Adrenal gland (tissue), 12 donors: ENCODE measurements around the gene SOX18. TPM values are rescaled to one million over a fixed set of nuclear protein-coding genes. Genes with fewer than 3 reads are reported as not detected.

Experiments used
- DNase-seq, 7 donors: peaks; one replicate each; pipeline ENCODE4 v3.0.0-alpha.2; 2019 to 2020
- H3K27ac ChIP-seq, 5 donors: fragments of 200-600 bp; sonication (generic) in 4 of 5; 1 replicate in 3 of 5; 2 replicates in 2 of 5; pipeline versions ENCODE4 v1.5.1 to v1.8.0; 2016 to 2020; ENCODE audit warnings: mild to moderate bottlenecking in 1 of 5
- H3K27me3 ChIP-seq: fragments of 200-600 bp; 2 replicates; pipeline ENCODE4 v1.8.0; 2021
- H3K36me3 ChIP-seq, 2 donors: fragments of 200-600 bp; replicated peaks in 1 of 2; 1 replicate in 1 of 2; 2 replicates in 1 of 2; pipeline versions ENCODE4 v1.5.1 to v1.8.0; 2018 to 2022
- H3K4me1 ChIP-seq, 2 donors: fragments of 200-600 bp; replicated peaks in 1 of 2; 1 replicate in 1 of 2; 2 replicates in 1 of 2; pipeline versions ENCODE4 v1.5.1 to v1.8.0; 2018 to 2021
- H3K4me3 ChIP-seq, 4 donors: fragments of 200-600 bp; sonication (generic) in 3 of 4; one replicate each; pipeline ENCODE4 v1.5.1; 2016 to 2018
- H3K9me3 ChIP-seq, 3 donors: fragments of 200-600 bp; sonication (generic) in 1 of 3; replicated peaks in 1 of 3; 1 replicate in 2 of 3; 2 replicates in 1 of 3; pipeline versions ENCODE4 v1.5.1 to v1.8.0; 2016 to 2021
- POLR2A ChIP-seq, 2 donors: fragments of 450-650 bp; IDR thresholded peaks; one replicate each; pipeline ENCODE4 v1.6.1; 2017; ENCODE audit warnings: antibody characterized with exemption in 2 of 2, mild to moderate bottlenecking in 2 of 2, moderate library complexity in 1 of 2
- WGBS, 4 donors: extraction: QIAGEN DNeasy Blood & Tissue Kit in 2 of 4; methylation state at CpG; one replicate each; pipeline versions ENCODE4 v1.1.5 to v1.1.7; 2013 to 2017; 5-methylcytosine and 5-hydroxymethylcytosine counted together
- intact Hi-C, 2 donors: fragments of 100-400 bp; cut with DNase I; formaldehyde crosslinking; loops; one replicate each; pipeline versions ENCODE4 v1.14.1 to v1.15.0; 2022 to 2023
- polyA plus RNA-seq, 3 donors: library from polyadenylated mRNA; stranded (reverse); fragments of 200-250 nt in 2 of 3; fragments of 350-450 nt in 1 of 3; fragmentation: Illumina TruSeq in 1 of 3; extraction: RNeasy Lipid Tissue Mini Kit (QIAGEN cat#74804) in 1 of 3; gene quantifications; one replicate each; pipeline ENCODE4 v1.2.3, GENCODE V29; 2013 to 2014
- total RNA-seq, 9 donors: library from RNA; depleted of rRNA in 4 of 9; stranded (reverse); fragments of >200 nt in 4 of 9; fragments of 120-200 nt in 1 of 9; fragmentation: NEBNext Ultra II Directional in 1 of 9; extraction: Animal tissue kit (Norgen Biotek cat#: 25700) in 1 of 9; gene quantifications; one replicate each; pipeline versions ENCODE4 v1.1.0 to v1.2.4, GENCODE V29; 2013 to 2023
- TF ChIP-seq, protein P1 (sequence below), 6 experiments: fragments of 450-650 bp in 4 of 6; fragments of 200-600 bp in 2 of 6; sonication (generic) in 1 of 6; IDR thresholded peaks; 1 replicate in 5 of 6; 2 replicates in 1 of 6; pipeline versions ENCODE4 v1.5.1 to v1.8.0; 2016 to 2021; ENCODE audit warnings: antibody characterized with exemption in 6 of 6, mild to moderate bottlenecking in 2 of 6, moderate library complexity in 1 of 6
- donor health status: healthy with polysubstance abuse.
- donor health status: Bipolar disorder and iron deficiency.
- donor health status: DM: yes; HTN: yes; CAD: no.
- donor health status: DM: no; HTN: no; CAD: no.
- donor health status: DM: no; HTN: no; CAD: no.
- donor health status: DM: yes; HTN: yes; CAD: no.

The SOX18 gene
- total and polyA plus RNA-seq, 12 donors: 0.59 to 51.0 (median 23.3) TPM

DNA sequence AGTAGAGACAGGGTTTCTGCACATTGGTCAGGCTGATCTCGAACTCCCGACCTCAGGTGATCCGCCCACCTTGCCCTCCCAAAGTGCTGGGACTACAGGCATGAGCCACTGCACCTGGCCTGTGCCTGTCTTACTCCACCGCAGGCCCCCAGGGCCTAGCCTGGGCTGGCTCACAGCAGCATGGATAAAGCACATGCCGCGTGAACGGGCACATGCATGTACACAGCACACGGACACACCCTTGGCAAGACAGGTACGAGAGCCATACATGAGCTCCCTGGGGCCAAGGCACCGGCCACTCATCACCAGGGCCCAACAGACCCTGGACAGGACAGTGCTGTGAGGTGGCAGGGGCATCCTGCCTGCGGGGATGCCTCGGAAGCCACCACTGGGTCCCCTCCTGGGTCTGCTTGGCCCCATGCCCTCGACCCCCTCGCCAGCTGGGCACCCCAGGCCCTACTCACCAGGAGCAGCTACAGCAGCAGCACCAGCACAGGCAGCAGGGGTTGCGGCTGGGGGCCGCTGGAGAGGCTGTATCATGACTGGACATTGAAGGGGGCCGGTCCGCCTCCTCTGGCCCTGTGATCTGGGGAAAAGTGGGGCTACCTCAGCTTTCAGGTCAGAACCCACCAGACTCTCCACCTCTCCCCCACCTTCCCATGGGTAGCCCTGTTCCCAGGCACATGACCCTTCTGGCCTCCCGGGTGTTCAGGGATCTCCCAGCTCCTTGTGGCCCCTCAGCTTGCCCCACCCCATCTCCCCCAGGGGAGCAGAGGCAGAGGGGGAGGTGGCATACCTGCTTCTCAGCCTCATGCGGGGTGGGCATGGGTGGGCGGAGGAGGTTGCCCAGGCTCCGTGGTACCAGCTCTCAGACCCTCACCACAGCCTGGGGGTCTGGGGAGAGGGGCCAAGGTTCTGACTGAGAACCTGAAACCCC lies 26.9 kb upstream of the SOX18 start:
- Histone ChIP-seq H3K27me3 (no peaks in the 10 kb centered on the region), H3K9me3 (no peaks in the 10 kb centered on the region), H3K27ac (no peak overlapping the region), H3K36me3 (peaks cover 0 to 16% of the 10 kb centered on the region in 2 donors), H3K4me1 (peaks cover 6 to 12% of the 10 kb centered on the region in 2 donors), H3K4me3 (peak overlapping the region in 1 of 4 donors; percentile 94)
- no peak for DNase-seq
- TF ChIP-seq, protein P1, sequence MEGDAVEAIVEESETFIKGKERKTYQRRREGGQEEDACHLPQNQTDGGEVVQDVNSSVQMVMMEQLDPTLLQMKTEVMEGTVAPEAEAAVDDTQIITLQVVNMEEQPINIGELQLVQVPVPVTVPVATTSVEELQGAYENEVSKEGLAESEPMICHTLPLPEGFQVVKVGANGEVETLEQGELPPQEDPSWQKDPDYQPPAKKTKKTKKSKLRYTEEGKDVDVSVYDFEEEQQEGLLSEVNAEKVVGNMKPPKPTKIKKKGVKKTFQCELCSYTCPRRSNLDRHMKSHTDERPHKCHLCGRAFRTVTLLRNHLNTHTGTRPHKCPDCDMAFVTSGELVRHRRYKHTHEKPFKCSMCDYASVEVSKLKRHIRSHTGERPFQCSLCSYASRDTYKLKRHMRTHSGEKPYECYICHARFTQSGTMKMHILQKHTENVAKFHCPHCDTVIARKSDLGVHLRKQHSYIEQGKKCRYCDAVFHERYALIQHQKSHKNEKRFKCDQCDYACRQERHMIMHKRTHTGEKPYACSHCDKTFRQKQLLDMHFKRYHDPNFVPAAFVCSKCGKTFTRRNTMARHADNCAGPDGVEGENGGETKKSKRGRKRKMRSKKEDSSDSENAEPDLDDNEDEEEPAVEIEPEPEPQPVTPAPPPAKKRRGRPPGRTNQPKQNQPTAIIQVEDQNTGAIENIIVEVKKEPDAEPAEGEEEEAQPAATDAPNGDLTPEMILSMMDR (IDR thresholded peaks at IDR 0.05): no peak
- no peak for TF ChIP-seq POLR2A (IDR thresholded peaks at IDR 0.05)
- WGBS, 4 donors: 84 to 95% (median 93%) methylated on average over 11 to 21 of the region's 22 CpGs
- intact Hi-C loops: no loop called here

DNA sequence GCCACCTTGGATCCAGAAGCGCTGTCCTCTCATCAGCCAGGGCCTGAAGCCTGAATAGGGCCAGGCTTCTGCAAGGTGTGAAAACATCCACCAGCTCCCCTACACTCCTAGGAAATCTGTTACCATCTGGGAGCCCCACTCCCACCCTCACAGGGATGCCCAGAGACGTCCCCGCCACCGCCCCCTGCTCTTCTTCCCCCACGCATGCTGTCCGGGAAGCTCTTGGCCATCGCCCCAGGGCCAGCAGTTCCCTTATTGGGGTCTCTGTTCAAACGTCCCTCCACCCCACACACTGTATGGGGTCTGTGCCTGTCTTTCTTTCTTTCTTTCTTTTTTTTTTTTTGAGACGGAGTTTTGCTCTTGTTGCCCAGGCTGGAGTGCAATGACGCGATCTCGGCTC lies 26.1 kb upstream of the SOX18 start:
- Histone ChIP-seq H3K36me3 (peaks cover 0 to 16% of the 10 kb centered on the region in 2 donors), H3K4me3 (no peak overlapping the region), H3K4me1 (peaks cover 6 to 12% of the 10 kb centered on the region in 2 donors), H3K9me3 (no peaks in the 10 kb centered on the region), H3K27ac (no peak overlapping the region), H3K27me3 (no peaks in the 10 kb centered on the region)
- TF ChIP-seq, protein P1 (IDR thresholded peaks at IDR 0.05): no peak
- TF ChIP-seq POLR2A (IDR thresholded peaks at IDR 0.05): no peak
- WGBS, 4 donors: 90 to 94% (median 92%) methylated on average over 11 to 12 of the region's 12 CpGs
- no peak for DNase-seq
- intact Hi-C loops: no loop called here

DNA sequence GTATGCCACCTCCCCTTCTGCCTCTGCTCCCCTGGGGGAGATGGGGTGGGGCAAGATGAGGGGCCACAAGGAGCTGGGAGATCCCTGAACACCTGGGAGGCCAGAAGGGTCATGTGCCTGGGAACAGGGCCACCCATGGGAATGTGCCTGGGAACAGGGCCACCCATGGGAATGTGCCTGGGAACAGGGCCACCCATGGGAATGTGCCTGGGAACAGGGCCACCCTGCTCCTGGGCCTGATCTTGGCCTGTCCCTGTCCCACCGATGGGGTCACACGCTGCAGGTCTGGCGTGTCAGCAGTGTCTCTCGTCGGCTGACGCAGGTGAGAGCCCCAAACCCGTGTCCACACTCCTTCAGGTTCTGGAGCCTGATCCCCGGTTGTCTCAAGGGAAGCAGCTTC lies 25.5 kb upstream of the SOX18 start:
- no peak overlapping the region for H3K4me3 ChIP-seq
- WGBS, 4 donors: 90 to 100% (median 94%) methylated on average over 3 to 8 of the region's 8 CpGs; no CpG with 5 or more reads in 1 of the 4 donors
- no peak overlapping the region for H3K27ac ChIP-seq
- no peaks in the 10 kb centered on the region for H3K27me3 ChIP-seq
- peaks cover 6 to 12% of the 10 kb centered on the region in 2 donors for H3K4me1 ChIP-seq
- peaks cover 0 to 16% of the 10 kb centered on the region in 2 donors for H3K36me3 ChIP-seq
- DNase-seq: no peak
- intact Hi-C loops: no loop called here
- no peaks in the 10 kb centered on the region for H3K9me3 ChIP-seq
- TF ChIP-seq, protein P1 (IDR thresholded peaks at IDR 0.05): no peak
- TF ChIP-seq POLR2A (IDR thresholded peaks at IDR 0.05): no peak

DNA sequence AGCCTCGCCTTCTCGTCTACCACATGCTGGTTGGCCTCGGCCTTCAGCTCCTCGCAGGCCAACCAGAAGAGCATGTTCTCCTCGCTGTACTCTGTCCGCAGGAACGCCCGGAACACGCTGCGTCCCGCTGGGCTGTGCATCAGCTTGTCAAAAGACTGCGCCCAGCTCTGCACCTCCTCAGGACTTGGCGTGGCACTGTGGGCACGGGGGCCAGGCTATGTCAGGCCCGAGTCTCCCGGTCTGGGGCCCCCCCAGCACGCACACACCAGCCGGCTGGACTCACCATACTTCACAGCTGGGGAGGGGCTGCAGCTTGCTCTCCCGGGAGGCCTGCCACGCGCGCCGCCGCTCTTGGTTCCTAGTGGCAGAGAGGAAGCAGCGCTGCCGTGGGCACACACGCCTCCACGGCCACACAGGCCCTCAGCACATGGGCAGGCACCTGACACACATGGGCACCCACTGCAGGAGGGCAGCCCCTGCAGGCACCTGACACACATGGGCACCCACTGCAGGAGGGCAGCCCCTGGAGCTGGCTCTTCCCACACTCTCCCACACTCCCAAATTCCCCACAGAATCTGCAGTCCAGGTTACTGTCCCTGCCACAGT lies 24.8 kb upstream of the SOX18 start:
- Histone ChIP-seq H3K4me1 (peaks cover 5 to 10% of the 10 kb centered on the region in 2 donors), H3K36me3 (peaks cover 0 to 16% of the 10 kb centered on the region in 2 donors), H3K27ac (no peak overlapping the region), H3K9me3 (no peaks in the 10 kb centered on the region), H3K4me3 (no peak overlapping the region), H3K27me3 (no peaks in the 10 kb centered on the region)
- 92 to 95% (median 93%) methylated on average over 16 to 28 of the region's 28 CpGs for WGBS, 4 donors
- DNase-seq: no peak
- intact Hi-C loops: no loop called here
- TF ChIP-seq, protein P1 (IDR thresholded peaks at IDR 0.05): no peak
- no peak for TF ChIP-seq POLR2A (IDR thresholded peaks at IDR 0.05)
